ENCODE measurements around the gene RYR3.

DNA sequence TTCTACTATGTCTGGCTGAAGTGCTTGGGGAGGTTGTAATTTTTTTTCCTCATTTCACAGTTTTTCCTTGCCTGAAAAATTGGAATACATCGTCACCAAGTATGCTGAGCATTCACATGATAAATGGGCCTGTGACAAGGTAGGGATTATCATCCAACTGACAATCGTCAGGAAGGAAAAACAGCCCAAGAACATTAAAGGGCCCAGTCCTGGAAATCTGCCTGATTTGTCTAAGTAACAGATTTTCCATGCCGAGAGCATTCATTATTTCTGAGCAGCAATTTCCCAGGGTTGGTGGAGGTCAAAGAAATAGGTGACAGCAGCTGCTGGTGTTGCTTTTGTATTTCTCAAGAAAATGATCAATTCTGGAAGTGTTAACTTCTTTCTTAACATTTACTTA, 431.5 kb downstream of the RYR3 start:
- TF ChIP-seq, protein P1, sequence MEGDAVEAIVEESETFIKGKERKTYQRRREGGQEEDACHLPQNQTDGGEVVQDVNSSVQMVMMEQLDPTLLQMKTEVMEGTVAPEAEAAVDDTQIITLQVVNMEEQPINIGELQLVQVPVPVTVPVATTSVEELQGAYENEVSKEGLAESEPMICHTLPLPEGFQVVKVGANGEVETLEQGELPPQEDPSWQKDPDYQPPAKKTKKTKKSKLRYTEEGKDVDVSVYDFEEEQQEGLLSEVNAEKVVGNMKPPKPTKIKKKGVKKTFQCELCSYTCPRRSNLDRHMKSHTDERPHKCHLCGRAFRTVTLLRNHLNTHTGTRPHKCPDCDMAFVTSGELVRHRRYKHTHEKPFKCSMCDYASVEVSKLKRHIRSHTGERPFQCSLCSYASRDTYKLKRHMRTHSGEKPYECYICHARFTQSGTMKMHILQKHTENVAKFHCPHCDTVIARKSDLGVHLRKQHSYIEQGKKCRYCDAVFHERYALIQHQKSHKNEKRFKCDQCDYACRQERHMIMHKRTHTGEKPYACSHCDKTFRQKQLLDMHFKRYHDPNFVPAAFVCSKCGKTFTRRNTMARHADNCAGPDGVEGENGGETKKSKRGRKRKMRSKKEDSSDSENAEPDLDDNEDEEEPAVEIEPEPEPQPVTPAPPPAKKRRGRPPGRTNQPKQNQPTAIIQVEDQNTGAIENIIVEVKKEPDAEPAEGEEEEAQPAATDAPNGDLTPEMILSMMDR (IDR thresholded peaks at IDR 0.05), result no peak
- TF ChIP-seq POLR2A (IDR thresholded peaks at IDR 0.05), result no peak
